CD4-positive, alpha-beta T cell (primary cell): ENCODE results near the gene MANSC1. TPM values are rescaled to one million over a fixed set of nuclear protein-coding genes. Genes with fewer than 3 reads are reported as not detected.

Source experiments
- ATAC-seq: fragments of 200-7000 bp; cut with Tn5 transposase; one replicate; pipeline ENCODE4 v1.10.0; 2022; ENCODE audit warnings: mild to moderate bottlenecking; ENCODE audit not compliant: poor library complexity
- CTCF ChIA-PET: fragments of 350-600 bp; sonication (Branson Sonifier 250); formaldehyde crosslinking; loops from one replicate; lab custom pipeline; 2021; ENCODE audit warnings: antibody characterized with exemption, inconsistent platforms; lab: Charles Lee
- POLR2A ChIA-PET: fragments of 350-600 bp; sonication (Branson Sonifier 250); formaldehyde crosslinking; loops from one replicate; lab custom pipeline; 2021; ENCODE audit warnings: antibody characterized with exemption, inconsistent platforms; lab: Charles Lee
- DNase-seq, 14 experiments: peaks; one replicate each; pipeline ENCODE4 v3.0.0-alpha.2; 2013 to 2020; ENCODE audit warnings: mixed read lengths in 2 of 14
- H3K27ac ChIP-seq, 2 donors: one replicate each; pipeline versions ENCODE4 v1.5.1 to v1.7.0; 2013; ENCODE audit warnings: low read length in 2 of 2, low read depth in 1 of 2, mild to moderate bottlenecking in 1 of 2
- H3K27me3 ChIP-seq, 2 experiments: 1 replicate in 1 of 2; 2 replicates in 1 of 2; pipeline versions ENCODE4 v1.6.1 to v1.7.0; 2013; ENCODE audit warnings: low read length in 2 of 2, control low read depth in 1 of 2, mild to moderate bottlenecking in 1 of 2, moderate library complexity in 1 of 2; ENCODE audit not compliant: insufficient read depth in 2 of 2, control insufficient read depth in 1 of 2
- H3K36me3 ChIP-seq: one replicate; pipeline ENCODE4 v1.6.1; 2013; ENCODE audit warnings: low read length, control low read depth; ENCODE audit not compliant: insufficient read depth
- H3K4me1 ChIP-seq: one replicate; pipeline ENCODE4 v1.6.1; 2013; ENCODE audit warnings: low read length, control low read depth; ENCODE audit not compliant: insufficient read depth
- H3K4me3 ChIP-seq: one replicate; pipeline ENCODE4 v1.5.1; 2013; ENCODE audit warnings: mild to moderate bottlenecking, low read length, moderate library complexity
- H3K9me3 ChIP-seq, 2 experiments: 1 replicate in 1 of 2; 2 replicates in 1 of 2; pipeline versions ENCODE4 v1.6.1 to v1.7.0; 2013; ENCODE audit warnings: low read length in 2 of 2, mild to moderate bottlenecking in 2 of 2, control low read depth in 1 of 2, moderate library complexity in 1 of 2; ENCODE audit not compliant: control insufficient read depth in 1 of 2, insufficient read depth in 1 of 2
- H3K27ac Mint-ChIP-seq: one replicate; pipeline ENCODE4 v1.8.0; 2020; ENCODE audit warnings: mixed read lengths
- H3K27me3 Mint-ChIP-seq: one replicate; pipeline ENCODE4 v1.8.0; 2021; ENCODE audit warnings: mixed read lengths
- H3K36me3 Mint-ChIP-seq: one replicate; pipeline ENCODE4 v1.8.0; 2021; ENCODE audit warnings: low read depth, mixed read lengths
- H3K4me1 Mint-ChIP-seq: one replicate; pipeline ENCODE4 v1.8.0; 2021; ENCODE audit warnings: low read depth, mixed read lengths
- H3K4me3 Mint-ChIP-seq: one replicate; pipeline ENCODE4 v1.8.0; 2020; ENCODE audit warnings: mild to moderate bottlenecking, mixed read lengths
- H3K9me3 Mint-ChIP-seq: one replicate; pipeline ENCODE4 v1.8.0; 2020; ENCODE audit warnings: mixed read lengths
- intact Hi-C, 2 experiments: fragments of 100-400 bp; cut with DNase I in 1 of 2; cut with micrococcal nuclease in 1 of 2; formaldehyde crosslinking; loops; one replicate each; pipeline versions ENCODE4 v1.15.1 to v1.9.0; 2023 to 2025; cut with DNase I, micrococcal nuclease
- total RNA-seq, 174 experiments: library from RNA in 2 of 174; stranded (reverse) in 2 of 174; gene quantifications; one replicate each; pipeline ENCODE4 v1.2.3 and lab custom pipeline; 2021 to 2026
- TF ChIP-seq, protein P1 (sequence below): fragments of 200-600 bp; IDR thresholded peaks from one replicate; pipeline ENCODE4 v1.8.0; 2022; ENCODE audit warnings: antibody characterized with exemption, mild to moderate bottlenecking

Gene MANSC1
- total RNA-seq, 2 experiments from 2014 or later: 0.33 to 0.45 TPM

DNA sequence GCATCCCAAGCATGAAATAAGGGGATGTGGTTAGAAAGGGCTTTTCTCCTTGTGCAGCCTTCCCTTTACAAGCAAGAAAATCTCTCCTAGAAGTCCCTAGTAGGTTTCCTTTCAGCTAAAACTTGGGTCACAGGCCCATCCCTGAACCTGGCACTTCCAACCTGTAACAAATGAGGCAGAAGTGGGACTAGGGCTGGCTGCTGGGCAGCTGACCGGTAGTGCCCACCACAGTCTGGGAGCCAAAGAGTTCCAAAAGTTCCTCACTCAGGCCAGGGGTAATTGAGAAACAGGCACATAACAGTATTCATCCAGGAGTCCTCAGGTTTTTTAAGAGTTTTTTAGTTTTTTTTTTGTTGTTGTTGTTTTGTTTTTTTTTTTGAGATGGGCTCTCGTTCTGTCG is 23.8 kb downstream of the MANSC1 start:
- H3K36me3 Mint-ChIP-seq: no peaks in the 10 kb centered on the region
- ATAC-seq (no peak), DNase-seq (no peak)
- H3K36me3 ChIP-seq: no peaks in the 10 kb centered on the region
- H3K27me3 Mint-ChIP-seq: no peaks in the 10 kb centered on the region
- no peak overlapping the region for H3K4me3 Mint-ChIP-seq
- no peaks in the 10 kb centered on the region for H3K9me3 Mint-ChIP-seq
- H3K27ac ChIP-seq: no peak overlapping the region
- H3K4me1 ChIP-seq: peaks cover 4% of the 10 kb centered on the region
- TF ChIP-seq, protein P1, sequence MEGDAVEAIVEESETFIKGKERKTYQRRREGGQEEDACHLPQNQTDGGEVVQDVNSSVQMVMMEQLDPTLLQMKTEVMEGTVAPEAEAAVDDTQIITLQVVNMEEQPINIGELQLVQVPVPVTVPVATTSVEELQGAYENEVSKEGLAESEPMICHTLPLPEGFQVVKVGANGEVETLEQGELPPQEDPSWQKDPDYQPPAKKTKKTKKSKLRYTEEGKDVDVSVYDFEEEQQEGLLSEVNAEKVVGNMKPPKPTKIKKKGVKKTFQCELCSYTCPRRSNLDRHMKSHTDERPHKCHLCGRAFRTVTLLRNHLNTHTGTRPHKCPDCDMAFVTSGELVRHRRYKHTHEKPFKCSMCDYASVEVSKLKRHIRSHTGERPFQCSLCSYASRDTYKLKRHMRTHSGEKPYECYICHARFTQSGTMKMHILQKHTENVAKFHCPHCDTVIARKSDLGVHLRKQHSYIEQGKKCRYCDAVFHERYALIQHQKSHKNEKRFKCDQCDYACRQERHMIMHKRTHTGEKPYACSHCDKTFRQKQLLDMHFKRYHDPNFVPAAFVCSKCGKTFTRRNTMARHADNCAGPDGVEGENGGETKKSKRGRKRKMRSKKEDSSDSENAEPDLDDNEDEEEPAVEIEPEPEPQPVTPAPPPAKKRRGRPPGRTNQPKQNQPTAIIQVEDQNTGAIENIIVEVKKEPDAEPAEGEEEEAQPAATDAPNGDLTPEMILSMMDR: no peak
- no peaks in the 10 kb centered on the region for H3K27me3 ChIP-seq
- intact Hi-C loops: loop anchor here (2.0 to 5.0 kb wide), 4 partner anchors 244 to 1555 kb away; no protein-coding TSS in a partner anchor
- H3K4me1 Mint-ChIP-seq: peaks cover 14% of the 10 kb centered on the region
- no peaks in the 10 kb centered on the region for H3K9me3 ChIP-seq
- H3K27ac Mint-ChIP-seq: no peak overlapping the region
- POLR2A ChIA-PET: interaction anchor here (1.3 kb wide), 1 partner anchor 31 kb away, joined by 4 read pairs; the partner anchor contains the start of gene BORCS5
- no peak overlapping the region for H3K4me3 ChIP-seq
- CTCF ChIA-PET: interaction anchor here (0.8 kb wide), 1 partner anchor 56 kb away, joined by 3 read pairs; no protein-coding TSS in a partner anchor

DNA sequence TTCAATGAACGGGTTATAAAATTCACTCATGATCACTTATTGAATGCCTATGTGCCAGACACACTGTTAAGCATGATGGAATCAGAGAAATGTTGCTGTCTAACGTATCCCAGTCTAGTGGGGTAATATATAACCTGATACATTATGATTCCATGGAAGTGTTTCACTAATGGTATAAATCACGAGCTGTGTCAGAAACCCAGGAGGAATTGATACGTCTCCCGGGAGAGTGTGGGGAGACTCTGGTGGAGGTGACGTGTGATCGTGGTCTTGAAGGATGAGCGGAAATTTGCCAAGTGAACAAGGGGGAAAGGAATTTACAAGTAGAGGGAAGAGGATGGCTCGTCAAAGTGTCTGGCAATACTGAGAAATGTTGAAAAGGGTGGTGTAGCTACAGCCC is 26.5 kb downstream of the MANSC1 start:
- no peaks in the 10 kb centered on the region for H3K9me3 ChIP-seq
- H3K4me3 Mint-ChIP-seq: no peak overlapping the region
- CTCF ChIA-PET: no interaction called here
- H3K4me1 Mint-ChIP-seq: peaks cover 14% of the 10 kb centered on the region
- TF ChIP-seq, protein P1: no peak
- H3K27ac Mint-ChIP-seq: no peak overlapping the region
- H3K4me1 ChIP-seq: peaks cover 4% of the 10 kb centered on the region
- H3K27me3 ChIP-seq: no peaks in the 10 kb centered on the region
- H3K9me3 Mint-ChIP-seq: no peaks in the 10 kb centered on the region
- no peaks in the 10 kb centered on the region for H3K36me3 ChIP-seq
- POLR2A ChIA-PET: no interaction called here
- H3K27me3 Mint-ChIP-seq: no peaks in the 10 kb centered on the region
- no peak overlapping the region for H3K4me3 ChIP-seq
- DNase-seq: no peak
- ATAC-seq: no peak
- no peaks in the 10 kb centered on the region for H3K36me3 Mint-ChIP-seq
- intact Hi-C loops: no loop called here
- no peak overlapping the region for H3K27ac ChIP-seq

DNA sequence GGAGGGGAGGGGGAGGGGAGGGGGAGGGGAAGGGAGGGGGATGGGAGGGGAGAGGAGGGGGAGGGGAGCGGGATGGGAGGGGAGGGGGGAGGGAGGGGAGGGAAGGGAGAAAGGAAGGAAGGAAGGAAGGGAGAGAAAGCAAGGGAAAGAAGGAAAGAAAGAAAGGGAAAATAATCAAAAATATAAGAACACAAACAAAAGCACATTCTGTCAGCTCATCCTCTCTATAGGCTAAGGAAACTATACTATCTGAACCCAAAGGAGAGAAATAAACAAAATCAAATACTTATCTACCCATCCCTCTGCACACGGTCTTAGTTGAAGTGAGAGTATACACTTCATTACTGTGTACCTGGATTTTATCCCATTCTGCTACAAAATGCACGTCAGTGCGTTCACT is 26.9 kb downstream of the MANSC1 start:
- Histone ChIP-seq H3K4me3 (no peak overlapping the region), H3K36me3 (no peaks in the 10 kb centered on the region), H3K27me3 (no peaks in the 10 kb centered on the region), H3K9me3 (no peaks in the 10 kb centered on the region), H3K27ac (no peak overlapping the region), H3K4me1 (peaks cover 4% of the 10 kb centered on the region)
- DNase-seq (no peak), ATAC-seq (no peak)
- no peak overlapping the region for H3K4me3 Mint-ChIP-seq
- H3K27me3 Mint-ChIP-seq: no peaks in the 10 kb centered on the region
- POLR2A ChIA-PET: no interaction called here
- peaks cover 14% of the 10 kb centered on the region for H3K4me1 Mint-ChIP-seq
- H3K36me3 Mint-ChIP-seq: no peaks in the 10 kb centered on the region
- CTCF ChIA-PET: no interaction called here
- no peak overlapping the region for H3K27ac Mint-ChIP-seq
- no peaks in the 10 kb centered on the region for H3K9me3 Mint-ChIP-seq
- intact Hi-C loops: no loop called here
- TF ChIP-seq, protein P1: no peak
